Ishikawa (cell line): Measurements from ENCODE around the gene KLHL2.

Source experiments
- CEBPB ChIP-seq: IDR thresholded peaks from 2 replicates; pipeline ENCODE4 v1.6.1; 2012
- CREB1 ChIP-seq: IDR thresholded peaks from 2 replicates; pipeline ENCODE4 v1.6.1; 2012; ENCODE audit warnings: low read depth
- EGR1 ChIP-seq: IDR thresholded peaks from 2 replicates; pipeline ENCODE4 v1.6.1; 2012
- EP300 ChIP-seq: IDR thresholded peaks from 2 replicates; pipeline ENCODE4 v1.6.1; 2012; ENCODE audit warnings: borderline replicate concordance
- FOXM1 ChIP-seq: IDR thresholded peaks from 2 replicates; pipeline ENCODE4 v1.6.1; 2012; ENCODE audit warnings: low read depth, borderline replicate concordance
- MAX ChIP-seq: IDR thresholded peaks from 2 replicates; pipeline ENCODE4 v1.6.1; 2012
- NFIC ChIP-seq: IDR thresholded peaks from 2 replicates; pipeline ENCODE4 v1.6.1; 2012
- RAD21 ChIP-seq: IDR thresholded peaks from 2 replicates; pipeline ENCODE4 v1.6.1; 2012; ENCODE audit warnings: low read depth
- TAF1 ChIP-seq: IDR thresholded peaks from 2 replicates; pipeline ENCODE4 v1.6.1; 2012; ENCODE audit warnings: low read depth, mild to moderate bottlenecking
- TCF12 ChIP-seq: IDR thresholded peaks from 2 replicates; pipeline ENCODE4 v1.6.1; 2012; ENCODE audit warnings: low read depth
- TEAD4 ChIP-seq: IDR thresholded peaks from 2 replicates; pipeline ENCODE4 v1.6.1; 2012
- YY1 ChIP-seq: IDR thresholded peaks from 2 replicates; pipeline ENCODE4 v1.6.1; 2012; ENCODE audit warnings: low read depth
- ZBTB7A ChIP-seq: IDR thresholded peaks from 2 replicates; pipeline ENCODE4 v1.6.1; 2012; ENCODE audit warnings: low read depth
- TF ChIP-seq, protein P1 (sequence below): IDR thresholded peaks from 2 replicates; pipeline ENCODE4 v1.6.1; 2012
- TF ChIP-seq, protein P2 (sequence below): IDR thresholded peaks from 2 replicates; pipeline ENCODE4 v1.6.1; 2012; ENCODE audit warnings: low read depth, mild to moderate bottlenecking

Gene KLHL2

DNA sequence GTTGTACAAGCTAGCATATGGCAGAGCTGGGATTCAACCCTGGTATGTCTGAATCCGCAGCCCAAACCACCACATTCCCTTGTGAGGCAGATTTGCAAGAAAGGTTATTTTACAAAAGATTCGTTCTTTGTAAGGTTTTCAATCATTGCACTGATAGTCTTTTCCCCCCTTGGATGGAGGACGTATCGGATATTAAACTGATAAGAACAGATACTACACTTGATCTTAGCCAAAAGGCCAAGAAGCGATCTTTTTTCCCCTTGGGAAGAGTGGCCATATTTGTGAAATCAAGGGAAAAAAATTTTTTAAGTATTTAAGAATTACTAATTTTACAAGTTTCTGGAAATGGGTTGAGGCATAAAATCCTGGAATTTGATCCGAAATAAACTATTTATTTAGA is 85.7 kb downstream of the KLHL2 start:
- TF ChIP-seq TAF1, result no peak
- no peak for TF ChIP-seq CEBPB
- no peak for TF ChIP-seq FOXM1
- TF ChIP-seq EGR1, result no peak
- TF ChIP-seq TCF12, result no peak
- no peak for TF ChIP-seq EP300
- TF ChIP-seq CREB1, result no peak
- TF ChIP-seq, protein P1, sequence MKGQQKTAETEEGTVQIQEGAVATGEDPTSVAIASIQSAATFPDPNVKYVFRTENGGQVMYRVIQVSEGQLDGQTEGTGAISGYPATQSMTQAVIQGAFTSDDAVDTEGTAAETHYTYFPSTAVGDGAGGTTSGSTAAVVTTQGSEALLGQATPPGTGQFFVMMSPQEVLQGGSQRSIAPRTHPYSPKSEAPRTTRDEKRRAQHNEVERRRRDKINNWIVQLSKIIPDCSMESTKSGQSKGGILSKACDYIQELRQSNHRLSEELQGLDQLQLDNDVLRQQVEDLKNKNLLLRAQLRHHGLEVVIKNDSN, result no peak
- TF ChIP-seq, protein P2, sequence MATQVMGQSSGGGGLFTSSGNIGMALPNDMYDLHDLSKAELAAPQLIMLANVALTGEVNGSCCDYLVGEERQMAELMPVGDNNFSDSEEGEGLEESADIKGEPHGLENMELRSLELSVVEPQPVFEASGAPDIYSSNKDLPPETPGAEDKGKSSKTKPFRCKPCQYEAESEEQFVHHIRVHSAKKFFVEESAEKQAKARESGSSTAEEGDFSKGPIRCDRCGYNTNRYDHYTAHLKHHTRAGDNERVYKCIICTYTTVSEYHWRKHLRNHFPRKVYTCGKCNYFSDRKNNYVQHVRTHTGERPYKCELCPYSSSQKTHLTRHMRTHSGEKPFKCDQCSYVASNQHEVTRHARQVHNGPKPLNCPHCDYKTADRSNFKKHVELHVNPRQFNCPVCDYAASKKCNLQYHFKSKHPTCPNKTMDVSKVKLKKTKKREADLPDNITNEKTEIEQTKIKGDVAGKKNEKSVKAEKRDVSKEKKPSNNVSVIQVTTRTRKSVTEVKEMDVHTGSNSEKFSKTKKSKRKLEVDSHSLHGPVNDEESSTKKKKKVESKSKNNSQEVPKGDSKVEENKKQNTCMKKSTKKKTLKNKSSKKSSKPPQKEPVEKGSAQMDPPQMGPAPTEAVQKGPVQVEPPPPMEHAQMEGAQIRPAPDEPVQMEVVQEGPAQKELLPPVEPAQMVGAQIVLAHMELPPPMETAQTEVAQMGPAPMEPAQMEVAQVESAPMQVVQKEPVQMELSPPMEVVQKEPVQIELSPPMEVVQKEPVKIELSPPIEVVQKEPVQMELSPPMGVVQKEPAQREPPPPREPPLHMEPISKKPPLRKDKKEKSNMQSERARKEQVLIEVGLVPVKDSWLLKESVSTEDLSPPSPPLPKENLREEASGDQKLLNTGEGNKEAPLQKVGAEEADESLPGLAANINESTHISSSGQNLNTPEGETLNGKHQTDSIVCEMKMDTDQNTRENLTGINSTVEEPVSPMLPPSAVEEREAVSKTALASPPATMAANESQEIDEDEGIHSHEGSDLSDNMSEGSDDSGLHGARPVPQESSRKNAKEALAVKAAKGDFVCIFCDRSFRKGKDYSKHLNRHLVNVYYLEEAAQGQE, result no peak
- no peak for TF ChIP-seq NFIC
- TF ChIP-seq TEAD4, result no peak
- TF ChIP-seq YY1, result no peak
- no peak for TF ChIP-seq MAX
- TF ChIP-seq ZBTB7A, result no peak
- no peak for TF ChIP-seq RAD21

DNA sequence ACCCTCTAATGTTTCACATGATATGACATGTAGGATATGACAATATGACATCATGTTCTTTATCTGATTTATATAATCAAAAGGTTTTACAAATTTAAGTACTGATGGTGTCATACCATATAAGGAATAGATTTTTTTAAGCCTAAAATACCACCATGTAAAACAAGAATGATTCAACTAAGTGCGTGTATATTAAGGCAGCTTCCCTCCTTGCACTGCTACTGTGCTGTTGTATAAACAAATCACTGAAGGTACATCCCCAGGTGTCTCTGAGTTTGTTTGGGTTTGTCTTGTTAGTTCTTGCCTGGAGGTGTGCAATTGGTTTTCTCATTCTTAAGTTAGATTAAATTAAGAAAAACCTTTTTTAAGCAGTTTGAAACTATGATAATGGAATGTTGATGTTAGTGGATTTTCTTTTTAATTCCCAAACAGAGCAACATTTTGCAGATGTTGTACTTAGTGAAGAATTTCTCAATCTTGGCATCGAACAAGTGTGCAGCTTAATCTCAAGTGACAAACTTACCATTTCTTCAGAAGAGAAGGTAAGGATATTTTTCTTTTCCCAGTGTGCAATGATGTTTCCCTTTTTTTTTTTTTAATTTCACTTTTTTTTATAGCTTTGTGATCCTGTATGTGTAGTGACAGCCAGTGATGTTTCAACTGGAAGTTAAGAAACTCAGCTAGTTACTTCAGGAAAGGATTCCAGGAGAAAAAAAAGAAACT is 86.7 kb downstream of the KLHL2 start:
- no peak for TF ChIP-seq TCF12
- TF ChIP-seq, protein P1, result no peak
- TF ChIP-seq EGR1, result no peak
- no peak for TF ChIP-seq YY1
- TF ChIP-seq, protein P2, result no peak
- no peak for TF ChIP-seq CEBPB
- no peak for TF ChIP-seq NFIC
- no peak for TF ChIP-seq TAF1
- TF ChIP-seq RAD21, result no peak
- TF ChIP-seq FOXM1, result no peak

DNA sequence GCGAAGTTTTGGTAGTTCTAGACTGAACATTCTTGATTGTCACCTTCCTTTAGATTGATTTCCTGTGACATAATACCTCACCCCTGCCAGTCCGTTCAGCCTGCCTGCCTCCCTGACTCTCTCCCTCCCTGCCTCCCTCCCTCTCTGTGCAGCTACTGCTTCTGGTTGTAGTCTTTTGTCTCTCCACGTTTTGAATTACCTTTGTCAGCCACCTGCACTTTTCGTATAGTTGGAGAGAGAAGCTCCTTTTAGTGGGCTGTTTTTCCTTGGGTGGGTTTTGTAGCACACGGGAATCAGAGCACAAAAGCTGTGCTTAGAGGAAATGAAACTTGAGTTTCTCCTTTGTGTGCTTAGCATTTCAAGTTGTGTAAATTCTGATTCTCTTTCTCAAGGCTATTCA is 87.5 kb downstream of the KLHL2 start:
- TF ChIP-seq, protein P2, result no peak
- TF ChIP-seq YY1 (no peak), MAX (no peak), CREB1 (no peak), RAD21 (no peak), TEAD4 (no peak), EP300 (no peak), TCF12 (no peak), CEBPB (no peak), EGR1 (no peak), ZBTB7A (no peak), TAF1 (no peak), FOXM1 (no peak)
- TF ChIP-seq, protein P1, result no peak

DNA sequence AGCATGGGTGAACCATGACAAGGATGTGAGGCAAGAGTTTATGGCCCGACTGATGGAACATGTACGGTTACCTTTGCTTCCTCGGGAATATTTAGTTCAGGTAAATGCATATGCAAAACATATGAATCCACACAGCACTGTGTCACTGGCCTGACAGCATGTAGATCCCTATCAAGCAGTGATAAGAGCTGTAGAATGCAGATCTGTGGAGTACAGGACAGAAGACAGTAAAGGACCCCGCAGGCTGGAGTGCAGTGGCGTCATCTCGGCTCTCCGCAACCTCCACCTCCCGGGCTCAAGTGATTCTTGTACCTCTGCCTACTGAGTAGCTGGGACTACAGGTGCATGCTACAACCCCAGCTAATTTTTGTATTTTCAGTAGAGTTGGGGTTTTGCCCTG is 90.3 kb downstream of the KLHL2 start:
- TF ChIP-seq FOXM1 (no peak), TAF1 (no peak), TCF12 (no peak), NFIC (no peak), CEBPB (no peak)
- TF ChIP-seq, protein P2, result no peak
